Ascending aorta (tissue), 2 donors: Measurements from ENCODE around the gene HFE. TPM values are rescaled to one million over a fixed set of nuclear protein-coding genes. Genes with fewer than 3 reads are reported as not detected.
"Not testable (repeated sequence)": the region's sequence is repeated elsewhere in the genome, so short reads cannot be mapped to it uniquely, and the experiment has no call there.

Source experiments
- DNase-seq, 2 donors: peaks; one replicate each; pipeline ENCODE4 v3.0.0-alpha.2; 2019; ENCODE audit warnings: low spot score in 2 of 2
- H3K27ac ChIP-seq, 2 donors: fragments of 200-600 bp; sonication (generic); one replicate each; pipeline ENCODE4 v1.5.1; 2016 to 2017; ENCODE audit warnings: mild to moderate bottlenecking in 1 of 2
- H3K27me3 ChIP-seq: fragments of 200-600 bp; sonication (generic); one replicate; pipeline ENCODE4 v1.5.1; 2017
- H3K36me3 ChIP-seq, 2 donors: fragments of 200-600 bp; sonication (generic); one replicate each; pipeline ENCODE4 v1.5.1; 2016
- H3K4me1 ChIP-seq, 2 donors: fragments of 200-600 bp; sonication (generic); one replicate each; pipeline ENCODE4 v1.5.1; 2016 to 2017; ENCODE audit warnings: mild to moderate bottlenecking in 1 of 2
- H3K4me3 ChIP-seq, 2 donors: fragments of 200-600 bp; sonication (generic); one replicate each; pipeline ENCODE4 v1.5.1; 2016 to 2017; ENCODE audit warnings: mild to moderate bottlenecking in 1 of 2
- H3K9me3 ChIP-seq, 2 donors: fragments of 200-600 bp; sonication (generic); one replicate each; pipeline ENCODE4 v1.5.1; 2016
- intact Hi-C: fragments of 100-400 bp; cut with DNase I; formaldehyde crosslinking; loops from one replicate; pipeline ENCODE4 v1.15.1; 2023
- total RNA-seq: library from RNA; depleted of rRNA; stranded (reverse); fragments of >200 nt; gene quantifications from one replicate; pipeline ENCODE4 v1.1.0, GENCODE V29; 2016
- TF ChIP-seq, protein P1 (sequence below), 3 experiments: fragments of 200-600 bp in 2 of 3; fragments of 450-650 bp in 1 of 3; sonication (generic) in 2 of 3; IDR thresholded peaks; one replicate each; pipeline ENCODE4 v1.5.1; 2016 to 2019; ENCODE audit warnings: antibody characterized with exemption in 3 of 3, mild to moderate bottlenecking in 1 of 3, moderate library complexity in 1 of 3

The HFE gene
- total RNA-seq, 1 donor from 2014 or later = 2.6 TPM

DNA sequence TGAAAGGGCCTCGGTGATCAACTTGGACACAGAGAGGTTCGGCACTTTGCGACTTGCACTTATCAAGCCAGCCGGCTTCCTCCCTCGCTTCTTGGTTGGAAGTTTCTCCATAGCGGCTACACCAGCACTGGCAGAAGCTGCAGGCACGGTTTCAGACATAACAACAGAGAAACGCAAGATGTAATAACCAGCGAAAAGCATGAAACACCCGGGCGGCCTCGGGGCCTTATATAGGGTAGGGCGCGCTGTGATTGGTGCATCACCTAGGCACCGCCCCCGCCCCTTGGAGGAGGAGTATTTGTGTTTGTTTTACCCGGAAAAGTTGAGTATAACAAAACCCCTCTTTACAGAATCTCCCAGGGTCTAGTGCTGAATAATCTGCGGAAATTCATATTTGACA, 20.7 kb downstream of the HFE start:
- H3K4me1 ChIP-seq = peaks cover 0 to 10% of the 10 kb centered on the region in 2 donors
- no peaks in the 10 kb centered on the region for H3K36me3 ChIP-seq
- no peaks in the 10 kb centered on the region for H3K9me3 ChIP-seq
- DNase-seq = no peak
- intact Hi-C loops = loop anchor here (10.0 kb wide), 1 partner anchor 1707 kb away; a partner anchor contains a TSS
- no peak overlapping the region for H3K4me3 ChIP-seq
- H3K27ac ChIP-seq = no peak overlapping the region
- TF ChIP-seq, protein P1, sequence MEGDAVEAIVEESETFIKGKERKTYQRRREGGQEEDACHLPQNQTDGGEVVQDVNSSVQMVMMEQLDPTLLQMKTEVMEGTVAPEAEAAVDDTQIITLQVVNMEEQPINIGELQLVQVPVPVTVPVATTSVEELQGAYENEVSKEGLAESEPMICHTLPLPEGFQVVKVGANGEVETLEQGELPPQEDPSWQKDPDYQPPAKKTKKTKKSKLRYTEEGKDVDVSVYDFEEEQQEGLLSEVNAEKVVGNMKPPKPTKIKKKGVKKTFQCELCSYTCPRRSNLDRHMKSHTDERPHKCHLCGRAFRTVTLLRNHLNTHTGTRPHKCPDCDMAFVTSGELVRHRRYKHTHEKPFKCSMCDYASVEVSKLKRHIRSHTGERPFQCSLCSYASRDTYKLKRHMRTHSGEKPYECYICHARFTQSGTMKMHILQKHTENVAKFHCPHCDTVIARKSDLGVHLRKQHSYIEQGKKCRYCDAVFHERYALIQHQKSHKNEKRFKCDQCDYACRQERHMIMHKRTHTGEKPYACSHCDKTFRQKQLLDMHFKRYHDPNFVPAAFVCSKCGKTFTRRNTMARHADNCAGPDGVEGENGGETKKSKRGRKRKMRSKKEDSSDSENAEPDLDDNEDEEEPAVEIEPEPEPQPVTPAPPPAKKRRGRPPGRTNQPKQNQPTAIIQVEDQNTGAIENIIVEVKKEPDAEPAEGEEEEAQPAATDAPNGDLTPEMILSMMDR (IDR thresholded peaks at IDR 0.05) = no peak
- no peaks in the 10 kb centered on the region for H3K27me3 ChIP-seq

DNA sequence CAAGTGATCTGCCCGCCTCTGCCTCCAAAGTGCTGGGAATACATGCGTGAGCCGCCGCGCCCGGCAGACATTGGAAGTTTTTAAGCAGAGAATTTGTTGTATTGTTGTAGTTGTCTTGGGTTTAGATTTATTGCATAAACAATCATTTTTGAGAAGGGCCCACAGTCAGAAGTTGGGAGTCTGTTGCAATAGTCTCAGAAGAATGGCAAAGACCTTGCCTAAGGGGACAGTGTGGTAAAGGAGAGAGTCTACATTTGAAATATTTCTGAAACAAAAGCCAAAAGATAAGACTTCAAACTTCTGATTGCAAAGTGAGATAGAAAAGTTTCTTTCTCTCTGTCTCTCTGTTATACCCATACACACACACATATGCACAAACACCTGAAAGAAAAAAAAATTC, 22.5 kb downstream of the HFE start:
- no peak overlapping the region for H3K27ac ChIP-seq
- H3K27me3 ChIP-seq = no peaks in the 10 kb centered on the region
- no peaks in the 10 kb centered on the region for H3K9me3 ChIP-seq
- TF ChIP-seq, protein P1 (IDR thresholded peaks at IDR 0.05) = no peak
- no peaks in the 10 kb centered on the region for H3K36me3 ChIP-seq
- no peak for DNase-seq
- intact Hi-C loops = loop anchor here (10.0 kb wide), 1 partner anchor 1705 kb away; a partner anchor contains a TSS
- no peak overlapping the region for H3K4me3 ChIP-seq
- no peaks in the 10 kb centered on the region for H3K4me1 ChIP-seq

DNA sequence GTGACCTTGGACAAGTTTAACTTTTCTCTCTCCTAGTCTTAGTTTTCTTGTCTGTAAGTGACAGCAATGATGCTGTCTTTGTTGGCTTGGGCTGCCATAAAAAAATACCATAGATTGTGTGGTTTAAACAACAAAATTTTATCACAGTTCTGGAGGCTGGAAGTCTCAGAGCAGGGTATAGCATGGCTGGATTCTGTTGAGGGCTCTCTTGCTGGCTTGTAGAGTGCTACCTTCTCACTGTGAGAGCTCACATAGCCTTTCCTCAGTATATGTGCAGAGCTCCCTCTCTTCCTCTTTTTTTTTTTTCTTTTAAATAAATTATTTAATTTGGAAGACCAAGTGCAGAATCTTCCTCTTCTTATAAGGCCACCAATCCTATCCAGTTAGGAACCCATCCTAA, 26.3 kb downstream of the HFE start:
- no peaks in the 10 kb centered on the region for H3K9me3 ChIP-seq
- H3K27me3 ChIP-seq = no peaks in the 10 kb centered on the region
- H3K4me1 ChIP-seq = no peaks in the 10 kb centered on the region
- no peaks in the 10 kb centered on the region for H3K36me3 ChIP-seq
- TF ChIP-seq, protein P1 (IDR thresholded peaks at IDR 0.05) = no peak
- no peak overlapping the region for H3K27ac ChIP-seq
- intact Hi-C loops = no loop called here
- DNase-seq = no peak
- no peak overlapping the region for H3K4me3 ChIP-seq

DNA sequence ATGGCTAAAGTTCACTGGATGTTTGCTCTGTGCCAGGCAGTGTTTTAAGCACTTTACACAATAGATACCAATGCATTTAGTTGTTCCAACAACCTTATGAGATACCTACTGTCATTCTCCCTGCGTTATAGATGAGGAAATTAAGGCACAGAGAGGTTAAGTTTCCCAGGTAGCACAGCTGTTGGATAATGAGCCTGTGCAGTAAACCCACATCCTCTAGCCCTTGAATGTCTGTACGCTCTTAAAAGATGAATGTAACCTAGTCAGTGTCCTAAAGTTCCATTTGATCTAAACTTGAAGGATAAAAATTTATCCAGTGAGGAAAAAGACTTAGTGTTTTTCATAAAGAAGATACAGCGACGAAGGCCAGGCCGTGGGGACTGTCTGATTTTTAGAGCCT, 28.0 kb downstream of the HFE start:
- no peaks in the 10 kb centered on the region for H3K36me3 ChIP-seq
- TF ChIP-seq, protein P1 (IDR thresholded peaks at IDR 0.05) = no peak
- no peak for DNase-seq
- H3K4me3 ChIP-seq = no peak overlapping the region
- no peaks in the 10 kb centered on the region for H3K9me3 ChIP-seq
- H3K4me1 ChIP-seq = no peaks in the 10 kb centered on the region
- H3K27me3 ChIP-seq = no peaks in the 10 kb centered on the region
- no peak overlapping the region for H3K27ac ChIP-seq
- intact Hi-C loops = no loop called here

DNA sequence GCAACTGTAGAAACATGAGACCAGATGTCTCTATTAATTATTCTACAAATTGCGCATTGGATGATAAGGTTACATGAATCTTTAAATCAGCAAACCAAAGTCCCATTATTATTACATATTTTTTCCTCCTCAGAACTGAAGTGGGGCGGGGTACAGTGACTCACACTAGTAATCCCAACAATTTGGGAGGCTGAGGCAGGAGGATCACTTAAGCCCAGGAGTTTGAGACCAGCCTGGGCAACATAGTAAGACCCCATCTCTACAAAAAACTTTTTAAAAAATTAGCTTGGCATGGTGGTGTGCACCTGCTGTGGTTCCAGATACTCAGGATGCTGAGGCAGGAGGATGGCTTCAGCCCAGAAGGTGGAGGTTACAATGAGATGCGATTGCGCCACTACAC, 29.0 kb downstream of the HFE start:
- intact Hi-C loops = no loop called here
- Histone ChIP-seq H3K9me3 (no peaks in the 10 kb centered on the region), H3K4me3 (no peak overlapping the region), H3K27ac (no peak overlapping the region), H3K36me3 (no peaks in the 10 kb centered on the region), H3K27me3 (no peaks in the 10 kb centered on the region), H3K4me1 (no peaks in the 10 kb centered on the region)
- TF ChIP-seq, protein P1 (IDR thresholded peaks at IDR 0.05) = no peak
- DNase-seq = no peak

DNA sequence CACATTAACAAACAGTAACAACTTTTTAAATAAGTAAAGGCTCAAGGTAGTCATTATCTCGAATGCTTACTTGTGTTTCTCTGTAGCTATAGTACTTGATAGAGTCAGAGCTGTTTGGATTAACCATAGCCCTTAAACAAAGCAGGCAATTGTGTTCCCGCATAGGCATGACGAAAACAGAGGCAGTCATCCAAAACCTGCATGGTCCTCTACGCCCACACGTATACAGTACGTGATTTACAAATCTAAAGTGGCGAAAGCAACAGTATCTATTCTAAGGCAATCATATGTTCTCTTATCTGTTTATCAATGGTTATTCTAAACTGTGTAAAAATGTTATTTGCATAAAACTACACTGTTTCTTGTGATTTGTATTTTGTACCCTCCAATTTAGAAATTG, 31.8 kb downstream of the HFE start:
- Histone ChIP-seq H3K36me3 (no peaks in the 10 kb centered on the region), H3K9me3 (no peaks in the 10 kb centered on the region), H3K4me3 (no peak overlapping the region), H3K27ac (no peak overlapping the region), H3K27me3 (no peaks in the 10 kb centered on the region), H3K4me1 (peaks cover 0 to 5% of the 10 kb centered on the region in 2 donors)
- DNase-seq = no peak
- intact Hi-C loops = no loop called here
- TF ChIP-seq, protein P1 (IDR thresholded peaks at IDR 0.05) = no peak

DNA sequence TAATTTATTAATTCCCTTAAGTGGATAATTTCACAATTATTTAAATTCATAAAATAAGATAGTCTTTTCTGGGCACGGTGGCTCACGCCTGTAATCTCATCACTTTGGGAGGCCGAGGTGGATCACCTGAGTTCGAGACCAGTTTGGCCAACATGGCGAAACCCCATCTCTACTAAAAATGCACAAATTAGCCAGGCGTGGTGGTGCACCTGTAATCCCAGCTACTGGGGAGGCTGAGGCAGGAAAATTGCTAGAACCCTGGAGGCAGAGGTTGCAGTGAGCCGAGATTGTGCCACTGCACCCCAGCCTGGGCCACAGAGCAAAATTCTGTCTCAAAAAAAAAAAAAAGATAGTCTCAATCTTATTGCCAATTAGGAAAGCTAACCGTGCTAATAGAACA, 32.9 kb downstream of the HFE start:
- H3K4me3 ChIP-seq, H3K36me3 ChIP-seq, DNase-seq, H3K9me3 ChIP-seq, H3K27me3 ChIP-seq, H3K4me1 ChIP-seq, H3K27ac ChIP-seq: not testable (repeated sequence)
- intact Hi-C loops = loop anchor here (10.0 kb wide), 1 partner anchor 1025 kb away; a partner anchor contains a TSS
